ENCODE measurements around the gene TRIO.

GRCh38 chr5:14141764-14142163 is 1.4 kb upstream of the TRIO start:
- no peak for TF ChIP-seq SRF (IDR thresholded peaks at IDR 0.05; ENCODE audit: low read depth, low read length)
- no peak for TF ChIP-seq MAFK (IDR thresholded peaks at IDR 0.05; ENCODE audit: low read depth, low read length)
- no peak for TF ChIP-seq ZNF274 (IDR thresholded peaks at IDR 0.05; ENCODE audit: borderline replicate concordance, extremely low read depth, low read length)
- no peak for TF ChIP-seq CTCF (IDR thresholded peaks at IDR 0.05; ENCODE audit: control extremely low read depth in 1 of 3, insufficient read depth in 1 of 3, low read depth in 1 of 3, low read length in 3 of 3)
- TF ChIP-seq FOSL1 (IDR thresholded peaks at IDR 0.05; ENCODE audit: insufficient read depth, low read depth, low read length): no peak
- no peak for TF ChIP-seq EZH2 (IDR thresholded peaks at IDR 0.05; ENCODE audit: low read depth, low read length, severe bottlenecking)
